Ishikawa (cell line): Measurements from ENCODE around the gene C2CD2.

ENCODE experiments used
- CEBPB ChIP-seq: IDR thresholded peaks from 2 replicates; pipeline ENCODE4 v1.6.1; 2012
- CREB1 ChIP-seq: IDR thresholded peaks from 2 replicates; pipeline ENCODE4 v1.6.1; 2012; ENCODE audit warnings: low read depth
- EGR1 ChIP-seq: IDR thresholded peaks from 2 replicates; pipeline ENCODE4 v1.6.1; 2012
- EP300 ChIP-seq: IDR thresholded peaks from 2 replicates; pipeline ENCODE4 v1.6.1; 2012; ENCODE audit warnings: borderline replicate concordance
- FOXM1 ChIP-seq: IDR thresholded peaks from 2 replicates; pipeline ENCODE4 v1.6.1; 2012; ENCODE audit warnings: low read depth, borderline replicate concordance
- MAX ChIP-seq: IDR thresholded peaks from 2 replicates; pipeline ENCODE4 v1.6.1; 2012
- NFIC ChIP-seq: IDR thresholded peaks from 2 replicates; pipeline ENCODE4 v1.6.1; 2012
- RAD21 ChIP-seq: IDR thresholded peaks from 2 replicates; pipeline ENCODE4 v1.6.1; 2012; ENCODE audit warnings: low read depth
- REST ChIP-seq: IDR thresholded peaks from 2 replicates; pipeline ENCODE4 v1.6.1; 2012; ENCODE audit warnings: low read depth, mild to moderate bottlenecking
- TAF1 ChIP-seq: IDR thresholded peaks from 2 replicates; pipeline ENCODE4 v1.6.1; 2012; ENCODE audit warnings: low read depth, mild to moderate bottlenecking
- TCF12 ChIP-seq: IDR thresholded peaks from 2 replicates; pipeline ENCODE4 v1.6.1; 2012; ENCODE audit warnings: low read depth
- TEAD4 ChIP-seq: IDR thresholded peaks from 2 replicates; pipeline ENCODE4 v1.6.1; 2012
- USF1 ChIP-seq: IDR thresholded peaks from 2 replicates; pipeline ENCODE4 v1.6.1; 2012
- YY1 ChIP-seq: IDR thresholded peaks from 2 replicates; pipeline ENCODE4 v1.6.1; 2012; ENCODE audit warnings: low read depth

C2CD2 gene

GRCh38 chr21:41899426-41900202 lies 54.2 kb downstream of the C2CD2 start:
- TF ChIP-seq USF1 (no peak), CREB1 (no peak), CEBPB (no peak), EGR1 (no peak), YY1 (no peak), TEAD4 (no peak), EP300 (no peak), NFIC (no peak), FOXM1 (no peak), MAX (no peak), RAD21 (no peak), REST (no peak), TCF12 (no peak), TAF1 (no peak)

- TF ChIP-seq TCF12, result no peak
- TF ChIP-seq NFIC, result no peak
- no peak for TF ChIP-seq REST
- no peak for TF ChIP-seq MAX
- TF ChIP-seq TAF1, result no peak
Measured at GRCh38 chr21:41898998-41899397, 54.8 kb downstream of the C2CD2 start.

- no peak for TF ChIP-seq TAF1
Measured at GRCh38 chr21:41897700-41898099, 56.1 kb downstream of the C2CD2 start.

- TF ChIP-seq EGR1 (no peak), RAD21 (no peak), EP300 (no peak), YY1 (no peak), REST (no peak), TAF1 (no peak), USF1 (no peak), NFIC (no peak), MAX (no peak), CREB1 (no peak), TCF12 (no peak), TEAD4 (no peak), CEBPB (no peak), FOXM1 (no peak)
Measured at GRCh38 chr21:41897047-41897669, 56.7 kb downstream of the C2CD2 start.
